Activated gamma-delta T cell (primary cell): ENCODE data around the gene TPRG1.
"Not testable (repeated sequence)": the region's sequence is repeated elsewhere in the genome, so short reads cannot be mapped to it uniquely, and the experiment has no call there.

Experiments used
- DNase-seq: peaks from one replicate; lab custom pipeline; 2025; lab: John Stamatoyannopoulos, UW

TPRG1 gene

GRCh38 chr3:189311521-189311920 lies 139.8 kb downstream of the TPRG1 start:
- no peak for DNase-seq

- DNase-seq: no peak
These were observed 141.1 kb downstream of the TPRG1 start for GRCh38 chr3:189312866-189313265.

GRCh38 chr3:189316296-189317019 lies 144.7 kb downstream of the TPRG1 start:
- DNase-seq: no peak

GRCh38 chr3:189317911-189318310 lies 146.1 kb downstream of the TPRG1 start:
- no peak for DNase-seq

GRCh38 chr3:189320511-189320910 lies 148.7 kb downstream of the TPRG1 start:
- DNase-seq: no peak

GRCh38 chr3:189322339-189322738 lies 150.6 kb downstream of the TPRG1 start:
- DNase-seq: no peak

- DNase-seq: no peak
These were observed 152.9 kb downstream of the TPRG1 start for GRCh38 chr3:189324538-189325138.

GRCh38 chr3:189325454-189325853 lies 153.7 kb downstream of the TPRG1 start:
- no peak for DNase-seq

- not testable (repeated sequence) for DNase-seq
These were observed 157.9 kb downstream of the TPRG1 start for GRCh38 chr3:189329630-189330029.

GRCh38 chr3:189330066-189330465 lies 158.3 kb downstream of the TPRG1 start:
- no peak for DNase-seq

GRCh38 chr3:189331002-189331418 lies 159.2 kb downstream of the TPRG1 start:
- DNase-seq: no peak

- DNase-seq: no peak
These were observed 162.5 kb downstream of the TPRG1 start for GRCh38 chr3:189334064-189334920.

GRCh38 chr3:189337673-189338091 lies 165.9 kb downstream of the TPRG1 start:
- no peak for DNase-seq

GRCh38 chr3:189338366-189338765 lies 166.6 kb downstream of the TPRG1 start:
- DNase-seq: no peak

- DNase-seq: no peak
These were observed 168.2 kb downstream of the TPRG1 start for GRCh38 chr3:189339996-189340395.

GRCh38 chr3:189340680-189341460 lies 169.1 kb downstream of the TPRG1 start:
- DNase-seq: no peak

- DNase-seq: no peak
These were observed 171.0 kb downstream of the TPRG1 start for GRCh38 chr3:189342811-189343210.

GRCh38 chr3:189344996-189345395 lies 173.2 kb downstream of the TPRG1 start:
- no peak for DNase-seq

GRCh38 chr3:189349772-189350171 lies 178.0 kb downstream of the TPRG1 start:
- no peak for DNase-seq

- no peak for DNase-seq
These were observed 181.7 kb downstream of the TPRG1 start for GRCh38 chr3:189353318-189353965.
